ENCODE data around the gene IL1B. TPM values are rescaled to one million over a fixed set of nuclear protein-coding genes. Genes with fewer than 3 reads are reported as not detected.

Gene IL1B
- total RNA-seq, 1 donor from 2014 or later = not detected

GRCh38 chr2:112870841-112871835, 34.6 kb upstream of the IL1B start:
- H3K9ac ChIP-seq = no peak overlapping the region
- TF ChIP-seq EZH2 (IDR thresholded peaks at IDR 0.05) (no peak), EZH2phosphoT487 (IDR thresholded peaks at IDR 0.05) (no peak), CTCF (IDR thresholded peaks at IDR 0.05) (no peak)

DNA sequence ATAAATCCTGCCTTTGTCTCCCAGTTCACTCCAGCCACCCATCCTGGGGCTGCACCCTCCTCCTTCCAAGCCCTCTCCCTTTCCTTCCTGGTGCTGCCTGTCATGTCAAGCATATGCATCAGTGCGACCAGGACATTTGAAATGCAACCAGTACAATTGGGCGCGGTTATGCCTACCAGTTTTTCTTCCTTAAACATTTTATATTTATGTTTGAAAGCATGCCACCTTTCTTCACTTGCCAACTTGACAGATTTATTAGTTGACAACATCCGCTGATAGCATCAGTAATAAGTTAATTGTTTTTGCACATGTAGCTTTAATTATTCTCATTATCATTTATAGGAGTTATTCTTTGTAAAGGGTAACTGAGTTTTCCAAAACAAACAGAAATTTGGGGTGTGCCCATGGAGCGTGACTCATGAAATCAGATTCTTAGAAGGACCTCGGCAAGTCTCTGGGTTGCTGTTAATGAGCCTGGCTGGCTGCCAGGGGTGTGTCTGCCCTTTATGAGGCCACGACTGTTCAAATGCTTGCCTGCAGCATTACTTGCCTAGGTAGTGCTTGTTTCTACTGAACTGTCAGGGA, 32.8 kb upstream of the IL1B start:
- Histone ChIP-seq H4K20me1 (ENCODE audit: low read depth) (no peaks in the 10 kb centered on the region), H3K36me3 (no peaks in the 10 kb centered on the region), H3K27ac (no peak overlapping the region), H3K4me3 (no peak overlapping the region), H3F3A (ENCODE audit: low read depth) (no peaks in the 10 kb centered on the region), H2AFZ (replicated peaks) (no peak overlapping the region), H3K27me3 (no peaks in the 10 kb centered on the region), H3K4me1 (no peaks in the 10 kb centered on the region), H3K9ac (no peak overlapping the region), H3K79me2 (ENCODE audit: low read depth) (no peaks in the 10 kb centered on the region), H3K9me3 (ENCODE audit: low read depth) (no peaks in the 10 kb centered on the region), H3K4me2 (no peak overlapping the region)
- Mint-ChIP-seq H3K4me3 (no peak overlapping the region), H3K4me1 (no peaks in the 10 kb centered on the region), H3K27ac (no peak overlapping the region), H3K36me3 (no peaks in the 10 kb centered on the region), H3K27me3 (ENCODE audit: insufficient read depth, low read depth) (peaks cover 5% of the 10 kb centered on the region), H3K9me3 (peaks cover 17% of the 10 kb centered on the region)
- TF ChIP-seq EZH2phosphoT487 (IDR thresholded peaks at IDR 0.05) (no peak), EZH2 (IDR thresholded peaks at IDR 0.05) (no peak), CTCF (IDR thresholded peaks at IDR 0.05) (no peak)
- DNase-seq (ENCODE audit: low spot score) = no peak

More at GRCh38 chr2:112870841-112871835, 34.6 kb upstream of the IL1B start:
- no peaks in the 10 kb centered on the region for H3K4me1 ChIP-seq
- no peaks in the 10 kb centered on the region for H3K27me3 ChIP-seq
- Mint-ChIP-seq H3K27me3 (ENCODE audit: insufficient read depth, low read depth) (peaks cover 5% of the 10 kb centered on the region), H3K9me3 (peaks cover 7% of the 10 kb centered on the region), H3K27ac (no peak overlapping the region), H3K4me1 (no peaks in the 10 kb centered on the region), H3K36me3 (no peaks in the 10 kb centered on the region), H3K4me3 (no peak overlapping the region)
- no peaks in the 10 kb centered on the region for H3K79me2 ChIP-seq (ENCODE audit: low read depth)
- no peaks in the 10 kb centered on the region for H3F3A ChIP-seq (ENCODE audit: low read depth)
- H3K4me3 ChIP-seq = no peak overlapping the region
- H3K27ac ChIP-seq = no peak overlapping the region
- no peaks in the 10 kb centered on the region for H3K36me3 ChIP-seq
- no peak overlapping the region for H3K4me2 ChIP-seq
- no peak overlapping the region for H2AFZ ChIP-seq (replicated peaks)
- no peak for DNase-seq (ENCODE audit: low spot score)
- no peaks in the 10 kb centered on the region for H4K20me1 ChIP-seq (ENCODE audit: low read depth)
- H3K9me3 ChIP-seq (ENCODE audit: low read depth) = no peaks in the 10 kb centered on the region

DNA sequence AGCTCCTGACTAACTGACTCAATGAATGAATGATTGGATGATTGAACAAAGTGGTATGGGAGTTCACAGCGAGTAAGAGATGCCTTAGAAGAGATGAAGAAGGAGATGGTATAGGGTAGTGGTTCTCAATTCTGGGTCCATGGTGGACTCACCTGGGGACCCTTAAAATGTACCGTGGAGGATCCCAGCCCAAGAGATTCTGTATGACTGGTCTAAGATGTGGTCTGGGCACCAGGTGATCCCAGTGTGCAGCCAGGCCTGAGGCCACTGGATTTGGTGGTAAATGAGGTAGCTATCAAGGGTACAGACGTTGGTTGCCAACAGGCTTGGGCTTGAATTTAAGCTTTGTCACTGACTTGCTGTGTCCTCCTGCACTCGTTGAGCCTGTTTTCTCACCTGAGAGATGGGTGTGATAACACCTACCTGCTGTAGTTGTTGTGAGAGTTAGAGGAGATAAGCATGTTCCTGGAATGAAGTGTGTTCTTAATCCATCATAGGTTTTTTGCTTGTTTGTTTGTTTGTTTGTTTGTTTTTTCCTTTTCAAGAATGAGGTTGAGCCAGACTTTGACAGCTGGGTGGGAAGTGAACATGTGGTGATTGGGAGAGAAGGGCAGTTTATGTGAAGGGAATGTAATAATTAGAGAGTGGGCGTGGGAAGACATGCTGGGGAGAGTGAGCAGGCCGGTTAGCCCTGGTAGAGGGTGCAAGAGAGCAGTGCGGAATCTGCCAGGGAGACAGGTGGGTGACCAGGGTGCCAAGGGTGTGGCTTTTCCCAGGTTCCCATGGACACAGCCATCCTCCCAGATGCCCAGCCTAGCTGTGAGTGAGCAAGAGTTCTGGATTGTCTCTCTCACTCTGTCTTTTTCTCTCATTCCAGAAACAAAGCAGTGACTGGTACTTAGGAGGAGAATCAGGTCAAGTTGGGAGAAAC, 31.4 kb upstream of the IL1B start:
- peaks cover 5% of the 10 kb centered on the region for H3K27me3 Mint-ChIP-seq (ENCODE audit: insufficient read depth, low read depth)
- no peaks in the 10 kb centered on the region for H3K36me3 Mint-ChIP-seq
- Histone ChIP-seq H3K79me2 (ENCODE audit: low read depth) (no peaks in the 10 kb centered on the region), H3K9me3 (ENCODE audit: low read depth) (no peaks in the 10 kb centered on the region), H4K20me1 (ENCODE audit: low read depth) (no peaks in the 10 kb centered on the region), H3K36me3 (no peaks in the 10 kb centered on the region), H2AFZ (replicated peaks) (no peak overlapping the region), H3F3A (ENCODE audit: low read depth) (no peaks in the 10 kb centered on the region), H3K9ac (no peak overlapping the region), H3K4me3 (no peak overlapping the region), H3K4me2 (no peak overlapping the region), H3K27me3 (no peaks in the 10 kb centered on the region), H3K4me1 (no peaks in the 10 kb centered on the region), H3K27ac (no peak overlapping the region)
- H3K4me3 Mint-ChIP-seq = no peak overlapping the region
- H3K27ac Mint-ChIP-seq = no peak overlapping the region
- TF ChIP-seq EZH2phosphoT487 (IDR thresholded peaks at IDR 0.05) = no peak
- TF ChIP-seq EZH2 (IDR thresholded peaks at IDR 0.05) = no peak
- TF ChIP-seq CTCF (IDR thresholded peaks at IDR 0.05) = no peak
- peaks cover 23% of the 10 kb centered on the region for H3K9me3 Mint-ChIP-seq
- no peak for DNase-seq (ENCODE audit: low spot score)
- H3K4me1 Mint-ChIP-seq = no peaks in the 10 kb centered on the region

Measured in neural progenitor cell (in vitro differentiated cells).